Peyer's patch (tissue), 4 donors: Measurements from ENCODE around the gene OR2AT4.
A peak's percentile ranks its signal among the peaks of the same experiment; 100 is the strongest.

Source experiments
- POLR2A ChIP-seq, 2 donors: fragments of 450-650 bp; IDR thresholded peaks; one replicate each; pipeline ENCODE4 v1.5.1; 2017; ENCODE audit warnings: antibody characterized with exemption in 2 of 2, mild to moderate bottlenecking in 2 of 2, moderate library complexity in 2 of 2
- TF ChIP-seq, protein P1 (sequence below), 6 experiments: fragments of 450-650 bp in 4 of 6; fragments of 200-600 bp in 2 of 6; sonication (generic) in 1 of 6; IDR thresholded peaks; one replicate each; pipeline ENCODE4 v1.5.1; 2017 to 2019; ENCODE audit warnings: antibody characterized with exemption in 6 of 6, mild to moderate bottlenecking in 3 of 6, moderate library complexity in 1 of 6

DNA sequence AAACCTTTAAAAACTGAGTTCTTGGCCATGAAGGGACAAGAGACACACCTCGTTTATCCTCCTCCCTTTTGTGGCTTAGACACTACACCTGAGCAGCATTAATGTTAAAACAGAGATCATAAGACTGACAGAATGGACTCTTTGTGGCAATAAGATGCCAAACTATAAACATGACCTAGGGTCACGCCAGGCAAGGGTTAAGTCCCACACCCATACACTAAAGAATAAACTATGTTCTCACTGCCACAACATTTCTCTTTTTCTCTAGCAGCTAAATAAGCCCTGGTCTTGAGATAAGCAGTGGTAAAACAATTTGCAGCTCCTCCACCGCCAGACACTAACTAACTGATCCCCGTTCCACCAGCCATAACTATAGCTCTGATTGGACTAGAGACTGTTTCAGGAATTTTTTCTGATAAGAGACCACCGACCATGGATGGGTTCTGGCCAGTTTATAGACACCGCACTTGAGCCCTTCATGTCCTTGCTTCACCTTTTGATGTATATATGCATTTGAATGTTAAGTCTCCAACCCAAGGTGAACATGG, 49.4 kb upstream of the OR2AT4 start:
- TF ChIP-seq, protein P1, sequence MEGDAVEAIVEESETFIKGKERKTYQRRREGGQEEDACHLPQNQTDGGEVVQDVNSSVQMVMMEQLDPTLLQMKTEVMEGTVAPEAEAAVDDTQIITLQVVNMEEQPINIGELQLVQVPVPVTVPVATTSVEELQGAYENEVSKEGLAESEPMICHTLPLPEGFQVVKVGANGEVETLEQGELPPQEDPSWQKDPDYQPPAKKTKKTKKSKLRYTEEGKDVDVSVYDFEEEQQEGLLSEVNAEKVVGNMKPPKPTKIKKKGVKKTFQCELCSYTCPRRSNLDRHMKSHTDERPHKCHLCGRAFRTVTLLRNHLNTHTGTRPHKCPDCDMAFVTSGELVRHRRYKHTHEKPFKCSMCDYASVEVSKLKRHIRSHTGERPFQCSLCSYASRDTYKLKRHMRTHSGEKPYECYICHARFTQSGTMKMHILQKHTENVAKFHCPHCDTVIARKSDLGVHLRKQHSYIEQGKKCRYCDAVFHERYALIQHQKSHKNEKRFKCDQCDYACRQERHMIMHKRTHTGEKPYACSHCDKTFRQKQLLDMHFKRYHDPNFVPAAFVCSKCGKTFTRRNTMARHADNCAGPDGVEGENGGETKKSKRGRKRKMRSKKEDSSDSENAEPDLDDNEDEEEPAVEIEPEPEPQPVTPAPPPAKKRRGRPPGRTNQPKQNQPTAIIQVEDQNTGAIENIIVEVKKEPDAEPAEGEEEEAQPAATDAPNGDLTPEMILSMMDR (IDR thresholded peaks at IDR 0.05) = peak in 1 of 6 experiments; percentile 5
- TF ChIP-seq POLR2A (IDR thresholded peaks at IDR 0.05) = no peak
